HG02938 (cell line): ENCODE measurements around the gene DDX60.
A peak's percentile ranks its signal among the peaks of the same experiment; 100 is the strongest.

ENCODE experiments used
- ATAC-seq: cut with Tn5 transposase; IDR thresholded peaks from one replicate; pipeline ENCODE4 v1.9.1; 2021; ENCODE audit warnings: mild to moderate bottlenecking, moderate library complexity; ENCODE audit not compliant: unreplicated experiment

The DDX60 gene

GRCh38 chr4:168208957-168209614 is 109.5 kb downstream of the DDX60 start:
- no peak for ATAC-seq

GRCh38 chr4:168203233-168203911 is 115.2 kb downstream of the DDX60 start:
- no peak for ATAC-seq

DNA sequence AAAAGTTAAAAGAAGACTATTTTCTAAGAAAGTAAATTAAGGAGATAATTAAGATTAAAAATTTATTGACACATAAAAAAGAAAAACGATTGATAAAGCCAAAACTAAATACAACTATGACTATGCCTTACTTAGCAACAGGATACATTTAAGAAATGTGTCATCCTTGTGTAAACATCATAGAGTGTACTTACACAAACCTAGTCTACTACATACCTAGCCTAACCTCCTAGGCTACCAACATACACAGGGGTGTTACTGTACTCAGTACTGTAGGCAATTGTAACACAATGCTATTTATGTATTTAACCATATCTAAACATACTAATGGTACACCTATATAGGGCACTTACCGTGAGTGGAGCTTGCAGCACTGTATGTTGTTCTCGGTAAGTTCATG is 117.9 kb downstream of the DDX60 start:
- no peak for ATAC-seq

DNA sequence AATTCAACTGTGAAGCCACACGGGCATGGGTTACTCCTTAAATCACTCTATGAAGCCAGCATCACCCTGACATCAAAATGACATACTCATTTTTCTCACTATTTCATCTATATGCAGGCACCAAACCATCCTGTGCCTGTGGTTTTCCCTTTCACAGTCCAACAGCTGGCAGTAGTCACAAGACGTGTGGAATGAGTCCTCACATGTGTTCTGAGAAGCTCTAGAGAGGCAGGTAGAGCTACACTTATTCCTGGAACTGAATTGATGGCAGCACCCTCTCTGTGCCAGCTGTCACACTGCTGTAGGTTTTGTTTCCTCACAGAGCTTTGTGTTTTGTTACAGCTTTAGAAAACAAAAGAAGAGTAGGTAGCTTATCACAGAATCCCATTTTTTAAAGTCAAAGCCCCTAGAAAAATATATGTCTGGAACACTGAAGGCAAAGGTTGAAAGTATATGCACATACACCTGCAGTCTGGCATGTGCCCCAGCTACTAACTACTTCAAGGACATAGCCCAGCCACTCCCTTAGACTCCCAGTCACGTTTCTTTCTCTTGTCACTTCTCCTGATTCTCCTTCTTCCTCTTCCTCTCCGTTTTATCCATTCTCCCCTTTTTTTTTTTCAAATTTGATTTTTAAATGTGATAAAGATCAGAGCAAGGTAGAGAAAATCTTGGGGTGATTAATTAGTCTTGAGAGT is 119.1 kb downstream of the DDX60 start:
- ATAC-seq, result no peak

- ATAC-seq, result no peak
These were observed 120.6 kb downstream of the DDX60 start for GRCh38 chr4:168197926-168198325.

GRCh38 chr4:168188754-168189153 is 129.8 kb downstream of the DDX60 start:
- no peak for ATAC-seq

GRCh38 chr4:168183717-168184571 is 134.6 kb downstream of the DDX60 start:
- ATAC-seq, result no peak

DNA sequence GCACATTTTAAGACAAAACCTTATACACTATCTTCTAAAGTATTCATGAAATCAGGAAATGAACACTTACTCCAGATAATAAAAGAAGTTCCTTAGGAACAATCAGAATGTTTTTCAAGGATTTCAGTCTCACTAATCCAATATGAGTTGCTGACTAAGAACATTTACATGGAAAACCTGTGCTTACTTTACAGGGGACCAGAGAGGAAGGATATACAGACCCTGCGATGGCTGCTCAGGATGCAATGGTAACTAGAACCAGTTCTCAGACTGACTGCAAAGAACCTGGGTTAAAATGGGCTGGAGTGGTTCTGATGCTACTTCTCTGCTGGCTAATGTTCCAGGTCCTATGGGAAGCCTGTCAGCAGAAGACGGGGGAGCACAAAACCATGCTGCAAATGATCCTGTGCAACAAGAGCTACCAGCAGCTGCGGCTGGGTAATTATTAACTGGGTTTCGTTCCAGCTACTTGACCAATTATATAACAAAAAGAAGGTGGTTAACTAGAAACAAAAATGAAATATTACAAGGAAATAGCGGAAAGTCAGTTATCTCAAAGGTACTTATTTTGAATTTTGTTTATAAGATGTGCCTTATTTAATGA is 140.9 kb downstream of the DDX60 start:
- ATAC-seq, result no peak

GRCh38 chr4:168174308-168174707 is 144.2 kb downstream of the DDX60 start:
- no peak for ATAC-seq

- ATAC-seq, result peak; percentile 49
These were observed 150.8 kb downstream of the DDX60 start for GRCh38 chr4:168167714-168168284.
